Endothelial cell of hepatic sinusoid (primary cell): ENCODE data around the gene SDC4.

Experiments
- in situ Hi-C: cut with HindIII; loops from 2 replicates; pipeline ENCODE4 v1.10.0; 2017; ENCODE audit warnings: low sequenced_read_pairs

SDC4 gene

DNA sequence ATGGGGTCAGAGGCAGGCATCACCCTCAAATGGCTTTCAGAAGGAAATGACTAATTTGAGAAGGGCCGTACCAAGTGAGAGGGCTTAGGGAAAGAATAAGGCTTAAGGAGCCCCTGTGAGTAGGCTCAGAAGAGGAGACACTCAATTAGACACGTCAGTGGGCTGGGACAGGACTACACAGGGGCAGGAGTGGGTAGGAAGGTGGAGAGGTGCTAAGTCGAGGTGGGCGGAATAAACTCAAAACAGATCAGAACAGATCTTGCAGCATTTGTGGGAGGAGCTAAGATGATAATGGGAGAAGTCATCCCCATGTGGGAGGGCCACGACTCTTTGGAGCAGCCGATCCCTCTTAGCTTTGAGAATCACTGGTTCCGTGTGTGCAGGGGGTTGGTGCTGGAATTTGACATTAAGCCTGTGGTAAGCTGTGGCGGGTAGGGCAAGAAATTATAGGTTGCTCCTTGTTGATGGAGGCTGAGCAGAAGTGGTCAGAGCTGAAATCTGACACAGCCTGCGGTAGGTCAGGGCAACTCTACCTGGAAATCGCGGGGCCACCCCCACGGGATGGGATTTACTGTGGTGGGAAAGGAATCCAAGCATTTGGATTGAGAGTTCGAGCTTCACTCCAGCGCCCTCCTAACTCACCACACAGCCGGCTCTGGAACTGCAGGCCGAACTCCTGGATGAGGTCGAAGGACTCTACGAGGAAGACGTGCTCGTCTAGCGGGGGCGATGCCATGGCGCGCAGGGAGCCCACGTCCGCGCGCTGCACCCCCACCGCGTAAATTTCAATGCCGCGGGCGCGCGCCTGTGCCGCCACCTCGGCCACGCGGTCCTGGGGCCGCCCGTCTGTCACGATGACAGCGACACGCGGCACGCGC lies 44.4 kb downstream of the SDC4 start:
- in situ Hi-C loops: no loop called here

DNA sequence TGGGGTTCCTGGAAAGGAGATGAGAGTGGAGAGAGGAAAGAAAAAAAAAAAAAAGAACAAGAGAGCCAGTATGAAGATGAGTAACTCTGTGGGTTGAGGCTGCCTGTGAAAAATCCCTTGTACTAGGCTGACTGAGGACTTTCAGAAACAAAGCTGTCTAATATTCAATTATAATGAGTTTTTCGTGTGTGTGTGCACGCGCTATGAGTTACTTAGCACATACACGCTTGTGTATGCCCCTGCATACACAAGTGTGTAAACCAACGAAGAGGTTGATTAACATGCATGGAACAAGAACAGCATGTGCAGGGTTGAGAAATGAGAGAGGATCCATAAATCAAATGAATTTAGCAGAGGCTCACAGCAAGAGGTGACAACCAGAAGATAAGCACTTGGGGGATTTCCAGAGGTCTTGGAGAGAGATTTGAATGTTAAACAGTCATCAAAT lies 46.4 kb downstream of the SDC4 start:
- in situ Hi-C loops: no loop called here

DNA sequence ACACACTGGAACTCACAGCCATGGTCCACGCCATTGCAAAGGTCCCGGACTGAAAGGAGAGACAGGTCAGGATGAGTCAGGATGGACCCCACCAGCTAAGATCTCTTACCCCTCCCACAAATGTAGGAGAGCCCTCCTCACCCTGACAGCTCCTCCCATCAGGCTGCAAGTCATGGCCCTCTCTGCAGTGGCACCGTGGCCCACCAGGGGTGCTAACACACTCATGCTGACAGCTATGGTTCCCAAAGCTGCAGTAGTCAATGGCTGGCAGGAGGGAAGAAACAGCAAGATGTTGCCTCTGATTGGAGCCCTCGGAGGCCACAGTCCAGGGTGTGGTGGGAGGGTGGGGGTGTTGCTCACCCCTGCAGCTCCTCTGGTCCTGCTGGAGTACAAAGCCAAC lies 47.3 kb downstream of the SDC4 start:
- in situ Hi-C loops: no loop called here

DNA sequence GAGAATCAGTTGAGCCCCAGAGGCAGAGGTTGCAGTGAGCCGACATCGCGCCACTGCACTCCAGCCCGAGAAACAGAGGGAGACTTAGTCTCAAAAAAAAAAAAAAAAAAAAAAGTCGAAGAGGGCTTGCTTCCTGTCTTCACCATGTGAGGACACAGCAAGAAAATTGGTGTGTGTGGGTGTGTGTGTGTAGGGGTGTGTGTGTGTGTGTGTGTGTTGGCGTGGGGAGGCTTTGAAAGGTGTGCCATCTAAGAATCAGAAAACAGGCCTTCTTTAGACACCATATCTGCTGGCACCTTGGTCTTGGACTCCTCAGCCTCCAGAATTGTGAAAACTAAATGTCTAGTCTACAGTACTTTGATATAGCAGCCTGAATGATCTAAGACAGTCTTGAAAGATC lies 48.4 kb downstream of the SDC4 start:
- in situ Hi-C loops: no loop called here

DNA sequence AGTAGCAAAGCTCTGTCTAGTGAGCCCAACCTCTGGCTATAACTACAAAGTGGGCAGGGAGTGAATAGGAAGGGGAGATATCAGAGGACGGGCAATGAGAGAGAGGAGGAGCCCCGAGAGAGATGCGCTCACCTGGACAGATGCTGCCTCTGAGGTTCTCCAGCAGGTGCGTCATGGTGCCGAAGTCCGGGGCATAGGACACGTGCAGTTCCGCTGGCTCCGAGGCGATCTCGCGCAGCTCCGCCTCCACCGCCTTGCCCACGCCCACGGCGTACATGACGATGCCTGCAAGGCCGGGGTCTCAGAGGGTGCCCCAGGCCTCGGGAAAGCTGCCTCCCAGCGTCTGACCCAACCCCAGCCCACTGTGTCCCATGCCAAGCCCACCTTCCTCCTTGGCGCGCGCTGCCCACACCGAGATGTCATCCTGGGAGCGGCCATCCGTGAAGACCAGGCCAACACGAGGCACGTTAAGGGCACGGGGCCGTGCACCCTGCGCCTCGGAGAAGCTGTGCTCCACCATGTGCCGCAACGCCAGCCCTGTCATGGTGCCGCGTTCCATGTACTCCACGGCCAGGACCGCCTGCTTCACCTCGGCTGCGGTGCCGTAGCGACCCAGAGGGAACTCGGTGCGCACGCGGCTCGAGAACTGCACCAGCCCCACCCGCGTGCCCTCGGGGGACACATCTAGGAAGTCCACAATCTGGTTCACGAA lies 50.3 kb downstream of the SDC4 start:
- in situ Hi-C loops: no loop called here

DNA sequence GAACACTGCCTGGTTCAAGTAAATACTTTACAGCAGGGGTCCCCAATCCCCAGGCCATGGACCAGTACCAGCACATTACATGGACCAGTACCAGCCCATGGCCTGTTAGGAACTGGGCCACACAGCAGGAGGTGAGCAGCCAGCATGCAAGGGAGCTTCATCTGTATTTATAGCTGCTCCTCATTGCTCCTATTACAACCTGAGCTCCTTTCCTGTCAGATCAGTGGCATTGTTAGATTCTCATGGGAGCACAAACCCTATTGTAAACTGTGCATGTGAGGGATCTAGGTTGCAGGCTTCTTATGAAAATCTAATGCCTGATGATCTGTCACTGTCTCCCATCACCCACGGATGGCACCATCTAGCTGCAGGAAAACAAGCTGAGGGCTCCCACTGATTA lies 53.6 kb downstream of the SDC4 start:
- in situ Hi-C loops: loop anchor here (5.0 kb wide), 1 partner anchor 33 kb away; no protein-coding TSS in a partner anchor

DNA sequence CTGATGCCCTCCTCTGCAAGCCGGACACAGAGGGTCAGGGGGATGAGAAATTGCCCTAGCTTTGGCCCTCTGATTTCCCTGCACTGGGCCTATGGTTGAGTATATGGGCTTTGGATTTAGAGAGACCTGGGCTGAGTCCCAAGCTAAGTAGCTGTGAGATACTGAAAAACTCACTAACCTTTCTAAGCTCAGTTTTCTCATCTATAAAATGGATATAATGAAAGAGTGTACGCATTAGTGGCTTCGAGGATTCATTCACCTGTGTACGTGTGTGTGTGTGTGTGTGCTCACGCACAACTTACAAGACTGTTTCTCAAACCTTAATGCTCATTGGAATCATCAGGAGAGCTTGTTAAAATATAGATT lies 54.2 kb downstream of the SDC4 start:
- in situ Hi-C loops: loop anchor here (5.0 kb wide), 1 partner anchor 33 kb away; no protein-coding TSS in a partner anchor

DNA sequence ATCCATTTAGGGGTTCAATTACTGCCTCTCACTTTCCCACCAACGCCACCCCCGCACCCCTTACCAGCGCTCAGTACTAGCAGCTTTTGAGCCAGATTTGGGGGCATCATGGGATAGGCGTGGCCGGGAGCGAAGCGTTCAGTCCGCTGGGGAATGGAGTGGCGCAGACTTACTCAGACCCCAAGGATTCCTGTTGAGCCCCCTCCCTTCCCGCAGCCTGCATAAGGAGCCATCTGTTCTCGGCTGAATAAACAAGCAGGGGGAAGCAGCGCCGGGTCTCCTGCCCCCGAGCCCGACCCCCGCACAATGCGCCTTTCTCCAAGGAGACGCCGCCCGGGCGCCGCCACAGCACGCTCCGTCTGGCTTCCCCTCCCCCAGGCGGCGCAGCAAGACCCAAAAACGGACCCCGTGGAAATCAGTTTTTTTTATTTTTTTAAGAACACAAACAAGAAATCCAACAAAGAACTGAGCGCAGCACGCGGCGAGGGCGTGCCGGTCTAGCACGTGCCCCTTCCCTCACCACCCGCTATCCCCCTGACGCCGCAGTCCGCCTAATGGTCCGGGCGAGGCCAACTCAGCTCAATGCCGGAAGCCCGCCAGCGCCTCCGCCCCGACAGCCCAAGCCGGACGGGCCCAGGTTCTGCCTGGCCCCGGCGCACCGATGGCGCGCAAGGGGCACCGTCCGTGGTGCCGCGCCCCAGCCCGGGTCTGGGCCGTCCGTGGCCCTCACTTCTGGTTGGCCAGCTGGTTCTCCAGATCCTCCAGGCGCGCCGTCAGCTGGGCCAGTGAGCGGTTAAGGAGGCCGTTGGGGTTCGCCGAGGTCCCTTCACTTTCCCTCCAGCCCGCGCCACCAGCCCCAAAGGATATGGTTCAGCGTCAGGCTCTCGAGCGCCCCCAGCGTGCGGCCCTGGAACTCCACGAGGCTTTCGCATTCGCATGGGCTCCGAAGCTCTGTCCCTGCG lies 54.9 kb downstream of the SDC4 start:
- in situ Hi-C loops: loop anchor here (5.0 kb wide), 1 partner anchor 34 kb away; no protein-coding TSS in a partner anchor

DNA sequence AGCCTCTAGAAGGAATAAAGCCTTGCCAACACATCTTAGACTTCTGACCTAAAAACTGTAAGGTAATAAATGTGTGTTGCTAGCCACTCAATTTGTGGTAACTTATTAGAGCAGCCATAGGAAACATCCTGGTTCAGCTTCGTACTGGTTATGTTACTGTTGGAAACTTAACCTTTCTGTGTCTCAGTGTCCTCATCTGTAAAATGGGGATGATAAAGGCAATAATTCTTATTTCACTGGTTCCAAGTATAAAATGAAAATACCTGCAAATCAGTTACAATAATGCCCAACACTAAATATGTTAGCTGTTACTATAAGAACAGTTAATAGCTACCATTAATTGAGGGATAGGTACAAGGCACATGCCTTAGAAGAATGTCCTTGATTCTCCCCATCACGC lies 55.9 kb downstream of the SDC4 start:
- in situ Hi-C loops: loop anchor here (5.0 kb wide), 1 partner anchor 35 kb away; no protein-coding TSS in a partner anchor

DNA sequence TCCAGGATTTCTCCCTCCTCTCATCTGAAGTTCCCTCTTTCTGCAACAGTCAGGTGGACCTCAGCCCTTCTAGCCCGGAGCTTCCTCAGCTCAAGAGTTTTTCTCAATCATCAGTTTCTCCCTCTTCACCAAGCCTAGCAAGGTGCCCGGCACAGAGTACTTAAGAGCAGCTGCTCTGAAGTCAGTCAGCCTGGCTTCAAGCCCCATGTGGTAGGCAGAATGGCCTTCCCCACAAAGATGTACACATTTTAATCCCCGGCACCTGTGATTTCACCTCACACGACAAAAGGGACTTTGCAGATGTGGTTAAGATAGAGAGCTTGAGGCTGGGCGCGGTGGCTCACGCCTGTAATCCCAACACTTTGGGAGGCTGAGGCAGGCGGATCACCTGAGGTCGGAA lies 56.7 kb downstream of the SDC4 start:
- in situ Hi-C loops: loop anchor here (5.0 kb wide), 1 partner anchor 36 kb away; no protein-coding TSS in a partner anchor

DNA sequence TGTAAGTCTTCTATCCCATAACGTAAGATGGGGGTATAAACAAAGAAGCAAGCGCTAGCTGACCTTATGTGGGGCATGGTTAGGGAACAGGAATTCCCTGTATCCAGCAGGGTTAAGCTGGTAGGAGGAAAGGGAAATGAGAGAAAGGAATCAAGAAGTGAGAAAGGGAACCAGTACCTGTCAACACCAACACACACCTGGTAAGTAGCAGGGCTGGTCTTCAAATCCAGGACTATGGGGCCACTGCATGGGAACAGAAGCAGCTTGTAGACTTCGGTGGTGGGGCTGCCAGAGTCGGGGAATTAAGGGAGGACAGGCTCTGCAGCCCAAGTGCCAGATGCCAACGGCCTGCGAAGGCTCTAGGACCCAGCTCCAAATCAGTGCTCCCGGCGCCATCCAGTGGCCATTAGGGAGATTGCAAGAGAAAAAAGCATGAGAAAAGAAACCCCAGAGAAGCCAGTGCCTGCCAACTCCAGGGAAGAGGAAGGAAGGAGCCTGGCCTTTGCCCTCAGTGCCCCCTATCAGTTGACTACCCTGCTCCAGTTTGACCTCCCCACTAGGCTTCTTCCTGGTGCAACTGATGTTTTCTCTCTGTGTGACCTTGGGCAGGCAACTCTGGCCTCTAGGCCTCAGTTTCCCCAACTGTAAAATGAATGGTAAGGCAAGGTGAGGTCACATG lies 57.4 kb downstream of the SDC4 start:
- in situ Hi-C loops: loop anchor here (5.0 kb wide), 1 partner anchor 36 kb away; no protein-coding TSS in a partner anchor

DNA sequence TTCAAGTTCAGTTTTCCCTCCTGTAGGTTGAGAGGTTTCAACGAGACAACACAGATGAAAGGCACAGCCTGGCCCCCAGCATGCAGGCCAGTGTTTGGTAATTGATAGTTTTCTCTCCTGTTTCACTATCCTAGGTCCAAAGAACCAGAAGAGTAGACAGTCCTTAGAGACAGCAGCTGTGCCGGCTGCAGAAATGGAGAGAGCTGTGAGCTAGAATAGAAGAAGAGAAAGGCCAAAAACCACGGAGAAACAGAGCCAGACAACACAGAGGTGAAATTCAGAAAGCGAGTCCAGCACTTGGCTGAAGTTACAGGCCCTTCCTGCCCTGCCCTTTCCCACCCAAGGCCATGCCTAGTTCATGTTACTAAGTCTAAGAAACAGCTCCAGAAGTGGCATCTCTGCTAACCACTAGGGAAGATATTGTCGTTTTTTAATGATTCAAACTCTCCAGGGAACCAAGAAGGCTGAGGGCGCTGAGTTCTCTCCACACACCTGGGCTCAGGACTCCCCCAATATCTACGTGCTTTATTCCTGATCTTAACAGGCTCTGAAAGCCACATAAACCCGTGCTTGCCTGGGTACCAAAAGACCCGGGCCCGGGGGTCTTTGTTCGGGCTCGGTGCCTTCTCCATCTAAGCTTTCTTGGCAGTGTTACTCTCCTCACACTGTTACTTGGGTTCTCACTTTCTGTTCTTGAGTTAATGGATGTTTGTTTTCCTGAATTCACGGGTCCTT lies 58.1 kb downstream of the SDC4 start:
- in situ Hi-C loops: loop anchor here (5.0 kb wide), 1 partner anchor 37 kb away; no protein-coding TSS in a partner anchor

DNA sequence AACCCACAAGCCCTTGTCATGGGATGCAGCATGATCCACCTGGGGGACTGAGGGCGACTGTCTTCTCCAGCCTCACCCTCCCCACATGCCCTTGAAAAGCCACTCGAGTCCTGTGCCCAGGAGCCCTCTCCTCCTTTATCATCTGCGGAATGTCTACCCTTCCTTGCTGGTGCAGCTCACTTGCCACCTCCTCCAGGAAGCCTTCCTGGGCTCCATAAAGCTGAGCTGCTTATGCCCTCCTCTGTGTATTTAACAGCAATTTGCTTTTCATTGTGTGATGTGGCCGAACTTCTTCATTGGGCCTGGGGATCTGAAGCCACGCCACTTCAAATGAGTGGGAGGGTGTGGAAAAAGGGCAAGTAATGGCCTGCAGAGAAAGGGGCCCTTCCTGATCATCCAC lies 59.4 kb downstream of the SDC4 start:
- in situ Hi-C loops: no loop called here

DNA sequence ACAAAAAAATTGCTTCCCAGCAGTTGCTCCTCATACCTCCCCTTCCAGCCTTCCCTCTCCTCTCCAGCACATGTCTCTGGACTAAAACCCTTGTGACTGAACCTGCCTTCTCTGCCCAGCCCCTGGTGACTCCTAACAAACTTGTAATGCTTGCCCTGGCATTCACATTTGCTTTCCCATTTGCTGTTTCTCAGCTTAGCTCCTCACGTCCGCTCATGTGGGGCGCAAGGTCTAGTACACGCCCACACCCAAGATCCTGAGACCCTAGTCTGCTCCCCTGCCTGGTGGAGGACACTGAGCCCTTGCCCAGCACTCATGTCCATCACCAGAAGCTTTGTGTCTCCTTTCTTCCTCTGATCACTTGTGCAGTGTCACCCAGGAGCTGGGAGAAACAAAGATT lies 59.8 kb downstream of the SDC4 start:
- in situ Hi-C loops: no loop called here

DNA sequence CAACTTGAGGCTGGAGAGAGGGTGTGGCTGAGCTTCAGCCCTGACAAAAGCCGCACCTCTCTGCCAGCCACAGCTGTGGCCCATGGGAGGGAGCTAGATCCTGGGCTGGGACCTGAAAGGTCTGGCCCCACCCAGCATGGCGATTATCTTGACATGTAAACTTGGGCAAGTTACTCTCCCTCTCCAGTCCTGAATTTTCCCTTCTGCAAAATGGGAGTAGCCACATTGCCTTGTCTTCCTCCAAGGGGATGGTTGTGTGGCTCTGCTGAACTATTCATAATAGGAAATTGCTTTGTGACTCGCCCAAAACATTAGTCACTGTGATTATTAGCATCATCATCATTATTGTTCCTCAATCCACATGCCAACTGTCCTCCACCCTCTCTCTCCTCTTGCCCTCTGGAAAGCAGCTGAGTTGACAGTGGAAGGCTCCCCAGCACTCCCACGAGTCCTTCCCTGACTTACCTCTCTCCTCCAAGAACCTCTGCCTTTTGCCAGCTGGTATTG lies 64.6 kb downstream of the SDC4 start:
- in situ Hi-C loops: no loop called here

DNA sequence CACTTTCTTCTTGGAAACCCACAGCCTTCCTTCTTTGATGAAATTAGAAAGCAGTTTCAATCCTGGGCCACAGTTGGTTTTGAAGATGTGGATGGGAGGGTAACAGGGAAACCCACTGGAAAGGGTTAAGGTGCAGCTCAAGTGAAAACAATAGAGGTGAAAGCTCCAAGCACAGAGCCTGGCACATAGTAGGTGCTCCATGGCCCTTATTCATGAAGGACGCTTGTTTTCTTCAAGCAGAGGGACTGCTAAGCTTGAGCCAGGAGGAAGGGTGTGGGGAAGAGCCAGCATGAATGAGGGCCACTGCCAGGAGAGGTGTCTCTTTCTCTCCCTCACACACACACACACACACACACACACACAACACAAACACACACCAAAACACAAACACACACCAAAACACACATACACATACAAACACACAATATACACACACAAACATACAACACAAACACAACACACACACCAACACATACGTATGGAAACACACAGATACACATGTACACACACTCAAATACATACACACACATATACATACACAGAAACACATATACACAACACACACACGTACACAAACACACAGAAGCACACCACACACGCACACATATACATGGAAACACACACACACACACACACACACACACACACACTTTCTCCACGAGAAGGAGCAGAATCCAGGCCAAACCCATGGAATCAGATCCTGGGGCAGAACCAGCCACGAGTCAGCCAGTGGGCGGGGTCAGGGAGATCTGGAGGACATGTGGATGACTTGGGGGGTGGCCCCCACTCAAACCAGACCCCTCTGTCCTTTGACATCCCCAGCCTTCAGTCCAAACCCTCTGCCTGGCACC lies 65.3 kb downstream of the SDC4 start:
- in situ Hi-C loops: no loop called here

DNA sequence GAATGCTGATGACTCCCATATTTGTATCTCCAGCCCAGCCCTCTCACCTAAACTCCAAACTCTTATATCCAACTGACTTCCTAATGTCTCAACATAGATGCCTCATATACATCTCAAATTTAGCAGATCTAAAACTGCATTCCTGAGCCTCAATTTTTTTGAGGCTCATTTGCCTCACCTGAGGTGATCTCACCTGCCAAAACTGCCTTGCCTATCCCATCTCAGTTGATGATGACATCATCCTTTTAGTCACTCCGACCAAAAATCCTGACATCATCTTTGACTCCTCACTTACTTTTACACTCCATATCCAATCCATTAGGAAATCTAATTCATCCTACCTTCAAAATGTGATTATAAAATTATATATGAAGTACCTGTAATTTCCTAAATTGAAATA lies 68.2 kb downstream of the SDC4 start:
- in situ Hi-C loops: no loop called here

DNA sequence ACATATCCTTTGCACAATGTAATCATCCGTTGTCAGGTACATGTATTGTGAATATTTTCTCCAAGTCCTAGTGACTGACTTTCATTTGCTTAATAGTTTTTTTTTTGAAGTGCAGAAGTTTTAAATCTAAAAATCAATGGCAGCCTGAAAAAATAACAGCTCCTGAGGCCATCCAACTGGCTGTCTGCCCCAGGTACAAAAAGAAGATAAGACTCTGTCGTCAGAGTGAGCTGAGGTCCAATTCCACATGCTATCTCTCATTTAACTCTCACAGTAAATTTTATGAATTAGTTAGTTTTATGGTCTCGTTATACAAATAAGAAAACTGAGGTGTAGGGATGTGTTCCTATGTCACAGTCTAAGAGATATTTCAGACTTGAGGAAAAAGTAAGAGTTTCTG lies 72.9 kb downstream of the SDC4 start:
- in situ Hi-C loops: no loop called here
